AG09309 (cell line): ENCODE measurements around the gene ASIP.
"Not testable (repeated sequence)": the region's sequence is repeated elsewhere in the genome, so short reads cannot be mapped to it uniquely, and the experiment has no call there.

Source experiments
- DNase-seq: peaks from one replicate; pipeline ENCODE4 v3.0.0-alpha.2; 2010; ENCODE audit warnings: low read depth
- H3K4me3 ChIP-seq: 2 replicates; pipeline ENCODE4 v1.5.1; 2011; ENCODE audit warnings: mild to moderate bottlenecking, low read depth, low read length, moderate library complexity; ENCODE audit not compliant: control insufficient read depth
- CTCF ChIP-seq: IDR thresholded peaks from 2 replicates; pipeline ENCODE4 v1.5.1; 2011; ENCODE audit warnings: mild to moderate bottlenecking, low read depth, low read length, inconsistent platforms; ENCODE audit not compliant: insufficient read depth, control insufficient read depth; ENCODE audit errors: missing control alignments

ASIP gene

DNA sequence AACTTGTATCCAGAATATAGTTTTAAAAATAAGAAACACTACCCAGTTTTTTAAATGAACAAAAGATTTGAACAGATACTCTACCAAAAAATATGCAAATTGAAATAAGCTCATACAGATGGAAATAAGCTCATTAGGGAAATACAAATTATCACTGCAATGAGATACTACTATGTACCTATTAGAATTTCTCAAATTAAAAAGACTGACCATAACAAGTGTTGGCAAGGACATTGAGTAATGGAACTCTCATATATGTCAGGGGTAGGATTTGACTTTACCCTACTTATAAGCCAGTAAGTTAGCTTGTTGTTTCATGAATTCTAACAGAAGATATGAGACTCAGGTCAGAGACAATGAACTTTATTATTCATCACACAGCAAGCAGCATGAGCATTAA lies 9.6 kb upstream of the ASIP start:
- no peak for DNase-seq
- no peak for TF ChIP-seq CTCF
- H3K4me3 ChIP-seq = no peak overlapping the region

- no peak overlapping the region for H3K4me3 ChIP-seq
- no peak for DNase-seq
- no peak for TF ChIP-seq CTCF
Measured at GRCh38 chr20:34232494-34233087, 8.6 kb upstream of the ASIP start.

- no peak overlapping the region for H3K4me3 ChIP-seq
- DNase-seq = no peak
- no peak for TF ChIP-seq CTCF
Measured at GRCh38 chr20:34233687-34234086, 7.5 kb upstream of the ASIP start.

DNA sequence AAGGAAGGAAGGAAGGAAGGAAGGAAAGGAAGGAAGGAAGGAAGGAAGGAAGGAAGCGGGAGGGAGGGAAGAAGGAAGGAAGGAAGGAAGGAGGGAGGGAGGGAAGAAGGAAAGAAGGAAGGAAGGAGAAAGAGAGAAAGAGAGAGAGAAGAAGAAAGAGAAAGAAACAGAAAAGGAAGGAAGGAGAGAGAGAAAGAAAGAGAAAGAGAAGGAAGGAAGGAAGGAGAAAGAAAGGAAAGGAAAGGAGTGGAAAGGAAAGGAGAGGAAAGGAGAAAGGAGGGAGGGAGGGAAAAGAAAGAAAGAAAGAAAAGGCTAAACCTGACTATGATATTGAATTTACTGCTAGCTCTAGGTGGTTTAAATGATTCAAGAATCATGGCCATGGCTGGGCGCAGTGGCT lies 5.3 kb upstream of the ASIP start:
- H3K4me3 ChIP-seq = no peak overlapping the region
- DNase-seq = no peak
- no peak for TF ChIP-seq CTCF

DNA sequence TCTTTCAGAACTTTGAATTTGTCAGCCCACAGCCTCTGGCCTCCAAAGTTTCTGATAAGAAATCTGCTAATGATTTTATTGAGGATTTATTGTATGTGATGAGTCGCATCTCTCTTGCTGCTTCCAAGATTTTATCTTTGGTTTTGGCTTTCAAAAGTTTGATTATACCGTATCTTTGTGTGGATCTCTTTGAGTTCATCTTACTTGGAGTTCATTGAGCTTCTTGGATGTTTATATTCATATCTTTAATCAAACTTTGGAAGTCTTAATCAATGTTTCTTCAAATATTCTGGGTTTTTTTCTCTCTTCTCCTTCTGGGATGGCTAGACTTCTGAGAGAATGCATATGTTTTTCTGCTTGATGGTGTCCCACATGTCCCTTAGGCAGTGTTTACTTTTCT lies 3.3 kb upstream of the ASIP start:
- H3K4me3 ChIP-seq = no peak overlapping the region
- no peak for TF ChIP-seq CTCF
- no peak for DNase-seq

GRCh38 chr20:34240121-34240520 lies 1.1 kb upstream of the ASIP start:
- DNase-seq = no peak
- H3K4me3 ChIP-seq = no peak overlapping the region
- no peak for TF ChIP-seq CTCF

- not testable (repeated sequence) for DNase-seq, H3K4me3 ChIP-seq
Measured at GRCh38 chr20:34242015-34242414, 792 bp downstream of the ASIP start.
